Astrocyte (in vitro differentiated cells and primary cell): ENCODE data around the gene SEMA4D. TPM values are rescaled to one million over a fixed set of nuclear protein-coding genes. Genes with fewer than 3 reads are reported as not detected.

ENCODE experiments used
- DNase-seq: peaks from one replicate; pipeline ENCODE4 v3.0.0-alpha.2; 2010; ENCODE audit warnings: low read depth
- FAIRE-seq: peaks from 2 replicates; lab custom pipeline; 2011; peaks lifted over from hg19 to GRCh38; lab: Jason Lieb, UNC
- H2AFZ ChIP-seq: 2 replicates; pipeline ENCODE4 v1.6.0; 2012; ENCODE audit warnings: low read depth, low read length, inconsistent platforms
- H3K27ac ChIP-seq: 2 replicates; pipeline ENCODE4 v1.5.1; 2011; ENCODE audit warnings: low read depth, low read length, inconsistent platforms
- H3K27me3 ChIP-seq: 2 replicates; pipeline ENCODE4 v1.6.0; 2011; ENCODE audit warnings: low read length, inconsistent platforms; ENCODE audit not compliant: insufficient read depth
- H3K36me3 ChIP-seq: 2 replicates; pipeline ENCODE4 v1.5.1; 2011; ENCODE audit warnings: low read length, inconsistent platforms; ENCODE audit not compliant: insufficient read depth
- H3K4me1 ChIP-seq: 2 replicates; pipeline ENCODE4 v1.5.1; 2011; ENCODE audit warnings: low read length, inconsistent platforms; ENCODE audit not compliant: insufficient read depth
- H3K4me2 ChIP-seq: 2 replicates; pipeline ENCODE4 v1.6.0; 2012; ENCODE audit warnings: low read length, inconsistent platforms
- H3K4me3 ChIP-seq: 2 replicates; pipeline ENCODE4 v1.5.1; 2011; ENCODE audit warnings: low read depth, mild to moderate bottlenecking, low read length, inconsistent platforms; ENCODE audit not compliant: insufficient read depth
- H3K79me2 ChIP-seq: 2 replicates; pipeline ENCODE4 v1.6.0; 2012; ENCODE audit warnings: mild to moderate bottlenecking, low read length, inconsistent platforms; ENCODE audit not compliant: insufficient read depth
- H3K9ac ChIP-seq: 2 replicates; pipeline ENCODE4 v1.6.0; 2012; ENCODE audit warnings: mild to moderate bottlenecking, low read length, inconsistent platforms
- H3K9me3 ChIP-seq: 2 replicates; pipeline ENCODE4 v1.5.1; 2012; ENCODE audit warnings: low read depth, mild to moderate bottlenecking, low read length, inconsistent platforms; ENCODE audit not compliant: insufficient read depth
- H4K20me1 ChIP-seq: 2 replicates; pipeline ENCODE4 v1.6.0; 2012; ENCODE audit warnings: low read length, inconsistent platforms; ENCODE audit not compliant: insufficient read depth
- H3K27ac Mint-ChIP-seq: one replicate; pipeline ENCODE4 v1.8.0; 2021; ENCODE audit warnings: mild to moderate bottlenecking, mixed read lengths; ENCODE audit not compliant: unreplicated experiment
- H3K27me3 Mint-ChIP-seq: one replicate; pipeline ENCODE4 v1.8.0; 2021; ENCODE audit warnings: low read depth, mixed read lengths; ENCODE audit not compliant: unreplicated experiment
- H3K36me3 Mint-ChIP-seq: one replicate; pipeline ENCODE4 v1.8.0; 2021; ENCODE audit warnings: low read depth, mixed read lengths; ENCODE audit not compliant: unreplicated experiment
- H3K4me1 Mint-ChIP-seq: one replicate; pipeline ENCODE4 v1.8.0; 2021; ENCODE audit warnings: low read depth, mixed read lengths; ENCODE audit not compliant: unreplicated experiment
- H3K4me3 Mint-ChIP-seq: one replicate; pipeline ENCODE4 v1.8.0; 2021; ENCODE audit warnings: mild to moderate bottlenecking, moderate library complexity, mixed read lengths; ENCODE audit not compliant: unreplicated experiment
- H3K9me3 Mint-ChIP-seq: one replicate; pipeline ENCODE4 v1.8.0; 2021; ENCODE audit warnings: mild to moderate bottlenecking, mixed read lengths; ENCODE audit not compliant: unreplicated experiment
- CTCF ChIP-seq: IDR thresholded peaks from 2 replicates; pipeline ENCODE4 v1.5.1; 2011; ENCODE audit warnings: low read depth, mild to moderate bottlenecking, inconsistent platforms, low read length, moderate library complexity; ENCODE audit not compliant: insufficient read depth
- EZH2 ChIP-seq: IDR thresholded peaks from 2 replicates; pipeline ENCODE4 v1.6.1; 2012; ENCODE audit warnings: mild to moderate bottlenecking, low read length, inconsistent platforms; ENCODE audit not compliant: insufficient read depth
- total RNA-seq: library from RNA; stranded (reverse); gene quantifications from 2 replicates; pipeline ENCODE4 v1.2.1, GENCODE V29; 2021

Gene SEMA4D
- total RNA-seq, 1 donor from 2014 or later: 6.2 TPM

- peaks cover 13% of the 10 kb centered on the region for H3K4me1 ChIP-seq
- H3K9me3 Mint-ChIP-seq: peaks cover 2% of the 10 kb centered on the region
- no peak overlapping the region for H3K4me2 ChIP-seq
- peaks cover 21% of the 10 kb centered on the region for H3K4me1 Mint-ChIP-seq
- no peak overlapping the region for H3K9ac ChIP-seq
- no peak overlapping the region for H3K4me3 Mint-ChIP-seq
- peak overlapping the region; percentile 69 for H3K27ac Mint-ChIP-seq
- H3K36me3 Mint-ChIP-seq: no peaks in the 10 kb centered on the region
- no peaks in the 10 kb centered on the region for H4K20me1 ChIP-seq
- H3K27ac ChIP-seq: no peak overlapping the region
- no peak for TF ChIP-seq CTCF
- TF ChIP-seq EZH2: no peak
- no peak overlapping the region for H3K4me3 ChIP-seq
- H3K79me2 ChIP-seq: no peaks in the 10 kb centered on the region
- no peaks in the 10 kb centered on the region for H3K27me3 Mint-ChIP-seq
- DNase-seq (no peak), FAIRE-seq (no peak)
- H3K27me3 ChIP-seq: peaks cover 3% of the 10 kb centered on the region
- H3K9me3 ChIP-seq: no peaks in the 10 kb centered on the region
- no peak overlapping the region for H2AFZ ChIP-seq
- no peaks in the 10 kb centered on the region for H3K36me3 ChIP-seq
Observed at GRCh38 chr9:89478821-89479668, 18.9 kb downstream of the SEMA4D start.

GRCh38 chr9:89477811-89478630, 19.9 kb downstream of the SEMA4D start:
- TF ChIP-seq EZH2: no peak
- TF ChIP-seq CTCF: no peak
- Histone ChIP-seq H3K4me3 (no peak overlapping the region), H3K9ac (no peak overlapping the region), H3K9me3 (no peaks in the 10 kb centered on the region), H3K27me3 (peaks cover under 1% of the 10 kb centered on the region), H3K79me2 (no peaks in the 10 kb centered on the region), H4K20me1 (no peaks in the 10 kb centered on the region), H3K4me1 (peaks cover 13% of the 10 kb centered on the region), H2AFZ (no peak overlapping the region), H3K36me3 (no peaks in the 10 kb centered on the region), H3K27ac (no peak overlapping the region), H3K4me2 (peak overlapping the region; percentile 37)
- DNase-seq (peak; percentile 74), FAIRE-seq (no peak)
- Mint-ChIP-seq H3K4me3 (no peak overlapping the region), H3K4me1 (peaks cover 25% of the 10 kb centered on the region), H3K9me3 (peaks cover 2% of the 10 kb centered on the region), H3K36me3 (no peaks in the 10 kb centered on the region), H3K27me3 (no peaks in the 10 kb centered on the region), H3K27ac (peak overlapping the region; percentile 81)
